ENCODE data around the gene PLCB1.
"Not testable (repeated sequence)": the region's sequence is repeated elsewhere in the genome, so short reads cannot be mapped to it uniquely, and the experiment has no call there.

PLCB1 gene

GRCh38 chr20:8454137-8454712, 322.2 kb downstream of the PLCB1 start:
- DNase-seq (ENCODE audit: insufficient read length) (no peak), FAIRE-seq (no peak)
- no peak for TF ChIP-seq POLR2A (IDR thresholded peaks at IDR 0.05; ENCODE audit: low read depth, low read length)
- no peak for TF ChIP-seq POLR2AphosphoS5 (IDR thresholded peaks at IDR 0.05; ENCODE audit: low read depth, low read length)
- no peak for TF ChIP-seq TAF1 (IDR thresholded peaks at IDR 0.05; ENCODE audit: borderline replicate concordance, low read depth, low read length)

- FAIRE-seq (no peak), DNase-seq (ENCODE audit: insufficient read length) (no peak)
- TF ChIP-seq POLR2A (IDR thresholded peaks at IDR 0.05; ENCODE audit: low read depth, low read length) (no peak), POLR2AphosphoS5 (IDR thresholded peaks at IDR 0.05; ENCODE audit: low read depth, low read length) (no peak), TAF1 (IDR thresholded peaks at IDR 0.05; ENCODE audit: borderline replicate concordance, low read depth, low read length) (no peak)
These were observed 324.7 kb downstream of the PLCB1 start for GRCh38 chr20:8456765-8457164.

GRCh38 chr20:8457978-8458377, 325.9 kb downstream of the PLCB1 start:
- DNase-seq (ENCODE audit: insufficient read length) (no peak), FAIRE-seq (no peak)
- TF ChIP-seq POLR2A (IDR thresholded peaks at IDR 0.05; ENCODE audit: low read depth, low read length) (no peak), TAF1 (IDR thresholded peaks at IDR 0.05; ENCODE audit: borderline replicate concordance, low read depth, low read length) (no peak)

DNA sequence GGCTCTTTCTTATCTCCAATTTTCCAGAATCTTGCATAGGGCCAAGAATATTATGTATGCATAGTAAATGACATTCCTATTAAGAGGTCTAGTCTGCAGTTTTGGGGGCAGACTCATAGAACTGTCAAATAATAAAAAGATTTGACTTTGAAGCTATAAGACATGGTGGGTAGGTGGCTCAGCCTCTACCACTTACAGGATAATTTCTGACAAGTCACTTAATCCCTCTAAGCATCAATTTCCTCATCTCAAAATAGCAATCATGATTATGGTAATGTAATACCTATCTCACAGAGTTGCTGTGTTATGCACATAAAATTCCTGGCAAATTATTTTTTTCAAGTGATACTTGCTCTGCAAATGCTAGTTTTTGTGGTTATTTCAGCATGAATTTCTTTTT, 329.1 kb downstream of the PLCB1 start:
- FAIRE-seq, result no peak
- no peak for DNase-seq (ENCODE audit: insufficient read length)
- TF ChIP-seq POLR2AphosphoS5 (IDR thresholded peaks at IDR 0.05; ENCODE audit: low read depth, low read length) (no peak), TAF1 (IDR thresholded peaks at IDR 0.05; ENCODE audit: borderline replicate concordance, low read depth, low read length) (no peak), POLR2A (IDR thresholded peaks at IDR 0.05; ENCODE audit: low read depth, low read length) (no peak)

DNA sequence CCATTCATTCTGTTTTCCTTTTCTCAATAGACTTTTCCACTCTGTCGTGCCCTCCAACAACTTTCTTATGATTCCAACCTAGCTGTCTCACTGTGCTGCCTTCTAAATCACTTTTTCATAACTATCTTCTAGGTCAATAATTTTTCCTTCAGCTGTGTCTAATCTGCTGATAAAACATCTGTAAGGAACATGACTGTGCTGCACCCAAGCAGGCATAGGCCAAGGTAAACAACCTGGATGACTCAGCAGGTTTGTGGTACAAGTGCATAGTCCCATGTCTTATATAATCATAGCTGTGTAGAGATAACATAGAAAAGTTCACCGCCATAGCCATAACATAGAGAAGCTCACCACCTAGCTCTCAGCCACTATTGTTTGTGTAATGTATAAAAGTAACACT, 332.3 kb downstream of the PLCB1 start:
- TF ChIP-seq TAF1 (IDR thresholded peaks at IDR 0.05; ENCODE audit: borderline replicate concordance, low read depth, low read length) (no peak), POLR2A (IDR thresholded peaks at IDR 0.05; ENCODE audit: low read depth, low read length) (no peak), POLR2AphosphoS5 (IDR thresholded peaks at IDR 0.05; ENCODE audit: low read depth, low read length) (no peak)
- DNase-seq (ENCODE audit: insufficient read length) (no peak), FAIRE-seq (no peak)

GRCh38 chr20:8466781-8467180, 334.7 kb downstream of the PLCB1 start:
- not testable (repeated sequence) for DNase-seq (ENCODE audit: insufficient read length); FAIRE-seq

- FAIRE-seq (no peak), DNase-seq (ENCODE audit: insufficient read length) (no peak)
- TF ChIP-seq POLR2AphosphoS5 (IDR thresholded peaks at IDR 0.05; ENCODE audit: low read depth, low read length), result no peak
- no peak for TF ChIP-seq POLR2A (IDR thresholded peaks at IDR 0.05; ENCODE audit: low read depth, low read length)
- TF ChIP-seq TAF1 (IDR thresholded peaks at IDR 0.05; ENCODE audit: borderline replicate concordance, low read depth, low read length), result no peak
These were observed 338.1 kb downstream of the PLCB1 start for GRCh38 chr20:8470156-8470555.

- FAIRE-seq, result no peak
- TF ChIP-seq POLR2AphosphoS5 (IDR thresholded peaks at IDR 0.05; ENCODE audit: low read depth, low read length) (no peak), TAF1 (IDR thresholded peaks at IDR 0.05; ENCODE audit: borderline replicate concordance, low read depth, low read length) (no peak), POLR2A (IDR thresholded peaks at IDR 0.05; ENCODE audit: low read depth, low read length) (no peak)
- no peak for DNase-seq (ENCODE audit: insufficient read length)
These were observed 339.4 kb downstream of the PLCB1 start for GRCh38 chr20:8471465-8471864.

- no peak for TF ChIP-seq TAF1 (IDR thresholded peaks at IDR 0.05; ENCODE audit: borderline replicate concordance, low read depth, low read length)
- no peak for TF ChIP-seq POLR2AphosphoS5 (IDR thresholded peaks at IDR 0.05; ENCODE audit: low read depth, low read length)
- no peak for TF ChIP-seq POLR2A (IDR thresholded peaks at IDR 0.05; ENCODE audit: low read depth, low read length)
- FAIRE-seq, result no peak
- DNase-seq (ENCODE audit: insufficient read length), result no peak
These were observed 341.4 kb downstream of the PLCB1 start for GRCh38 chr20:8473459-8473858.

DNA sequence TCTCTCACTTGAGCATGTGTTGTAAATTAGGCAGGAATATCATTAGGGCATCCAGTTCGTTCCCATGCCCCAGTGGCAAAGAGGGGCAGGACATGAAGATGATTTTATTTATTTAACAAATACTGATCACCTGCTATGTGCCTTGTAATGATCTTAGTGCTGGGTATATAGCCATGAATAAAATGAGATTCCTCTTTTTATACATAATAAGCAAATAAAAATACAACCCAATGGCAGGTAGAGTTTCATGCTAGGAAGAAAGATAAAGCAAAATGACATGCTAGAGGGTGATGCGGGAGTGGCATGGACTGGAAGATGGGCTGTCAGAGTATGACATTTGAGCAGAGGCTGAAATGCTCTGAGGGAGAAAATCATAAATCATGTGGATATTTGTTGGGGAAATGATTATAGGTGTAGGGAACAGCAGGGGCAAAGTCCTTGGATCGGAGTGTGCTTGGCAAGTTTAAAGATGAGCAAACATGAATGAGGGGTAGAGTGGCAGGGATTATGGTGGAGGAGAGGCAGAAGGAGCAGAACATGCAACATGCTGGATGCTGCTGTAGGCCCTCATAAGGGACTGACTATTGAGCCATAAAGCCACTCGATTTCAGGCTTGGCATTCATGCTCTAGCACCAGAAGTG, 342.1 kb downstream of the PLCB1 start:
- DNase-seq (ENCODE audit: insufficient read length) (no peak), FAIRE-seq (no peak)
- TF ChIP-seq POLR2AphosphoS5 (IDR thresholded peaks at IDR 0.05; ENCODE audit: low read depth, low read length) (no peak), TAF1 (IDR thresholded peaks at IDR 0.05; ENCODE audit: borderline replicate concordance, low read depth, low read length) (no peak), POLR2A (IDR thresholded peaks at IDR 0.05; ENCODE audit: low read depth, low read length) (no peak)

DNA sequence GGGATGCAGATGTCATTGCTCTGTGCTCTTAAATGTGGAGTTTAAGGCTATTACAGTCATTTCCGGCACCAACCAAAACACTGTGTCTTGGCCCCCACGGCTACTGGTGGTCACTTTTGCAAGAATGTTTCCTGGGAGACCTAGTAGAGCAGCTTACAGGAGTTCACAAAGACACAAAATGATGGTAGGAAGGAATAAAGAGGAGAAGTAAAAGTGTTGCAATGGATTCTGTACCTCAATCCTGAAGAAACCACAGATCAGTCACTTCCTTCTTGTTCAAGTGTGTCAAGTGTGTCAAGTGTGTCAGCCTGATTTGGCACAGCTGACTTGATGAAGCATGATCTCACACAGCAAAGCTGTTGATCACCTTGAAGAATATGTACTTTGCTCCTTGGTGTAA, 344.0 kb downstream of the PLCB1 start:
- no peak for TF ChIP-seq POLR2AphosphoS5 (IDR thresholded peaks at IDR 0.05; ENCODE audit: low read depth, low read length)
- no peak for TF ChIP-seq POLR2A (IDR thresholded peaks at IDR 0.05; ENCODE audit: low read depth, low read length)
- TF ChIP-seq TAF1 (IDR thresholded peaks at IDR 0.05; ENCODE audit: borderline replicate concordance, low read depth, low read length), result no peak
- FAIRE-seq, result no peak
- DNase-seq (ENCODE audit: insufficient read length), result no peak

- DNase-seq (ENCODE audit: insufficient read length) (no peak), FAIRE-seq (no peak)
- TF ChIP-seq POLR2A (IDR thresholded peaks at IDR 0.05; ENCODE audit: low read depth, low read length) (no peak), POLR2AphosphoS5 (IDR thresholded peaks at IDR 0.05; ENCODE audit: low read depth, low read length) (no peak), TAF1 (IDR thresholded peaks at IDR 0.05; ENCODE audit: borderline replicate concordance, low read depth, low read length) (no peak)
These were observed 348.5 kb downstream of the PLCB1 start for GRCh38 chr20:8480597-8480996.
